Urothelium cell line (cell line): ENCODE results near the gene CYLC2.

Experiments
- DNase-seq: peaks from one replicate; pipeline ENCODE4 v3.0.0; 2011; ENCODE audit warnings: low spot score, mixed read lengths
- FAIRE-seq: peaks from 2 replicates; lab custom pipeline; 2011; peaks lifted over from hg19 to GRCh38; lab: Jason Lieb, UNC

CYLC2 gene, protein sequence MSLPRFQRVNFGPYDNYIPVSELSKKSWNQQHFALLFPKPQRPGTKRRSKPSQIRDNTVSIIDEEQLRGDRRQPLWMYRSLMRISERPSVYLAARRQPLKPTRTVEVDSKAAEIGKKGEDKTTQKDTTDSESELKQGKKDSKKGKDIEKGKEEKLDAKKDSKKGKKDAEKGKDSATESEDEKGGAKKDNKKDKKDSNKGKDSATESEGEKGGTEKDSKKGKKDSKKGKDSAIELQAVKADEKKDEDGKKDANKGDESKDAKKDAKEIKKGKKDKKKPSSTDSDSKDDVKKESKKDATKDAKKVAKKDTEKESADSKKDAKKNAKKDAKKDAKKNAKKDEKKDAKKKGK

DNA sequence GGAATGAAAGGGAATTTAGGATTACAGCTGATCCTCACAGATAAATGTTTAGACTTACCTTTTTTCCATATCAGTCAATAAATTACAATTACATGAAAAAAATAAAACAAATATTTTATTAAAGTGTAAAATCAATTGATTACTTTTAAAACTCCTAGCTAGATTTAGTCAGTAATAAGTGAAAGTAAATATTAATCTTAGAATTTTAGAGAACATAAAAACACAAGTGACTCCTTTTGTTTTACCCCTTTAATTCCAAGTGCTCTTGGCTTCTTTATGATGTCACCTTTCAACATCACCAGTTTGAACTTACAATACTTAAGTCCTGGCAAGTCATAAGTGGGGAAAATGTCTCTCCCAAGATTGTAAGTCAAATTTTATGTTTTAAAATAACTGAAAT is at the start of gene CYLC2:
Gene CYLC2 (plus strand): TSS at position 301 of the 400 bp plus-strand sequence. CDS start 48 bp downstream, at position 349.
- no peak for DNase-seq
- no peak for FAIRE-seq

- FAIRE-seq, result no peak
- DNase-seq, result no peak
Observed at GRCh38 chr9:102950346-102950745, 44.8 kb upstream of the CYLC2 start.

DNA sequence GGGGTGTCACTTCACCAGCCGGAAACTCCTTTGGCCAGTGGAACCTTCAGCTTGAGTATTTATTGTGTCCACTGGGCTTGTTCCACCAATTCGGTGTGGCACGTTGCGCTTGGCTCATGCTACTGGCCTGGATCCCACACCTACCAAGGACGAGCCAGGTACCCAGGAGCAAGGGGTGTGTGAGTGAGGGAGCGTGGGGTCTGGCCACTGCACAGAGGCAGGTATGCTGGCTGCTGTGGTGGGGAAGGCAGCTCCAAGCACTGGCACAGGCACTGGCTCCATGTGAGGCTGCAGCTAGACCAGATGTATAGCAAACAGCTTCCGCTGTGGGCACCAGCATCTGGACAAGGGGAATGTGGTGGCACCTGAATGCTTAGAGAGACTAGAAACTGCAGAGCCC is 28.1 kb upstream of the CYLC2 start:
- DNase-seq (no peak), FAIRE-seq (no peak)

DNA sequence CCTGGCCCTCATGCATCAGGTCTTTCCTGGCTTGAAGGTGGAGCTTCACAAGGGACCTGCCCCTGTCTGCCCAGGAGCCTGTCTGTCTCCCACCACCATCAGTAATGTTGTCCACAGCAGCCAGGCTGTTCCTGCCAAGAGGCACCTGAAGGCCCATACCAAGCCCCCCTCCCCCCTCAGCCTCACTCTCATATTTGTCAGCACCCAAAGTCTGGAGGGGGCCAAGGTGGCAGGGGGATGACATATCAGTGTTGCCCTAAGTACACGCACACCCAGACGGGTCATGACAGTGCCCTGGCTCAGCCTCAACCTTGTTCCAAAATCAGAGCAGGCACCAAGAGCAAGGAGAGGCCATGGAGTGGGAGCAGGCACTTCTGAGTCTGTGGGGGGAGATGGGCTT is 27.2 kb upstream of the CYLC2 start:
- DNase-seq (no peak), FAIRE-seq (no peak)

- FAIRE-seq, result no peak
- no peak for DNase-seq
Observed at GRCh38 chr9:102972780-102973179, 22.4 kb upstream of the CYLC2 start.

- DNase-seq (peak; percentile 6), FAIRE-seq (no peak)
Observed at GRCh38 chr9:102974530-102974929, 20.6 kb upstream of the CYLC2 start.

DNA sequence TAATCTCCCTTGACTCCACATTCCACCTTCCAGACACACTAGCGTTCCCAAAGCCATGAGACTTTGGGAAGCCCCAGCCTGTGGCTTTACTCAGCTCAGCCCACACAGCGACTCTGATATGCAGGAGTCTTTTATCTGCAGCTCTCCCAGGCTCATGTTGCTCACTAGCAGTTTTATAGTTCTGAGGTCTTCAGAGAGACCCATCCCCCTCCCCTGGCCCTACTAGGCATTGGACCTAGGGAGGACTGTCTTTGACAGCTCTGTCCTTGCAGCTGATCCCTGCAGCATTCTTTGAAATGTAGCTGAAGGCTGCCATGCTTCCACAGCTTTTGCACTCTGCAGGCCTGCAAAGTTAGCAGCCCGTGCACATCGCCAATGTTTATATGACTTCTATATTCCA is 19.9 kb upstream of the CYLC2 start:
- DNase-seq (no peak), FAIRE-seq (no peak)

GRCh38 chr9:102985162-102985895 is 9.8 kb upstream of the CYLC2 start:
- no peak for DNase-seq
- FAIRE-seq, result no peak

GRCh38 chr9:102986425-102986824 is 8.7 kb upstream of the CYLC2 start:
- FAIRE-seq (no peak), DNase-seq (no peak)

DNA sequence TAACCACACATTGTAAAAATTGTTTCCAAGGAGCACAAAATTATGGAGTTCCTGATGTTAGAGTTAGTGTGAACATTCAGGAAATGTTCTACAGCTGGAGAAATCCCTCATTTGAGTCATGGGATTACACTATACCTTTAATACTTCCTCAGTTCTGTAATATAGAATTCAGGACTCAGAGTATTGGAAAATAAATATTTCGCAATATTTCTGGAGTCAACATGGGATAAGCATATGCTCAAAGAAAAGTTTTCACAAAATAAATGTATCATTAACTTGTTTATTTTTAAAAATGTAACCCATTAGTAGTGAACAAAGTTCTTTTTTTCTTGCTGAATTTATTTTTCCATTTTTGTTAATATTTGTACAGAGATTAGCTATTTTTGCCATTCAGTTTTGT is 8.6 kb downstream of the CYLC2 start:
- no peak for DNase-seq
- FAIRE-seq, result no peak

DNA sequence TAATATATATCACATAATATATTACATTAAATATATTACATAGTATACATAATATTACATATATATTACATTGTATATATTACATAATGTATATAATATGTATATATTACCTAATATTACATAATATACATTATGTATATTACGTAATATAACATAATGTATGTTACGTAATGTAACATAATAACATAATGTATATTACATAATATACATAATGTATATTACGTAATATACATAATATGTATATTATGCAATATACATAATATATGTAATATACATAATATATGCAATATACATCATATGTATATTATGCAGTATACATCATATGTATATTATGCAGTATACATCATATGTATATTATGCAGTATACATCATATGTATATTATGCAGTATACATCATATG is 19.1 kb downstream of the CYLC2 start:
- no peak for DNase-seq
- no peak for FAIRE-seq

- no peak for DNase-seq
- FAIRE-seq, result no peak
Observed at GRCh38 chr9:103025796-103026195, 30.7 kb downstream of the CYLC2 start.

DNA sequence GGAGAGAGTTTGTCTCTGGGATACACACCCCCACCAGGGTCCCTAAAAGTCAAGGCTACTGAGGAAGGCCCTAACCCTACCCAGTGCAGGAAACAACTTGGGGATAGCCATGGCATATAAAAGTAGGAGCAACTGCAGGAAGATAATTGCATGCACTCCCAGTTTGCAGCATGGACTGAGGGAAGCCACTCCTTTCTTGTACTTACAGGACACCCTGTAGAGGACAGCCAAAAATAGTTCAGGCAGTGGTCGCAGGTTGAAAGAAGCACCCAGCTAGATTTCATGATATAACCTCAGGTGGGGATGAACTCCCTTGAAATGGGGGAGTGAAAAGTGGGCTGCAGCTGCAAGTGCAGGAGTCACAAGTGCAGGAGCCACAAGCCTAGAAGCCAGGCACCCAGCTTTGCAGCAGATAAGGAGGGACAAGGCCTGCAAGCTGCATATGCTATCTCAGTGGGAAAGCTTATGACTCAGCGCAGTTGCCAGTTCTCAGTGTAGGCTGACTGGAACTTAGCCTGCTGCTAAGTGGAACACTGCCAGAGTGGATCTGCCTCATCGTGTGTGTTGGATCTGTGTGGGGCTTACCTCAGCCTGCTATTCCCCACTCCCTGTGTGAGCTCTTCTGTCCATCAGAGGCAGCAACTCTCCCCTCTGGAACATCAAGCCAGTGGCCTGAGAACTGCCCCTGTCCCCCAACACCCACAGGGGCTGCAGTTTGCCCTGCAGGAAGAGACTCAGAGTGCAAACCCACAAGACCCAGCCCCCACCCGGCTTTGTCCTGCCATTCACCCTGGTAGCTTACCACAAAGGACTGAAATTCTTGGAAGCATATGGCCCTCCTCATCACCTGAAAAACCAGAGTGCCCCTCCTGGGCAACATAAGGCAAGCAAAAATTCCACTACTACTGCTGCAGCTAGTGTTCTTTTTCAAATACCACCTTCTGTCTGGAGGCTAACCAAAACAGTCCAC is 42.7 kb downstream of the CYLC2 start:
- FAIRE-seq, result no peak
- peak; percentile 18 for DNase-seq

GRCh38 chr9:103041961-103042360 is 46.8 kb downstream of the CYLC2 start:
- FAIRE-seq (no peak), DNase-seq (no peak)
